GM21390 (cell line): ENCODE results near the gene RTN4R.

ENCODE experiments used
- ATAC-seq: cut with Tn5 transposase; IDR thresholded peaks from one replicate; pipeline ENCODE4 v1.9.1; 2021; ENCODE audit not compliant: unreplicated experiment

RTN4R gene

GRCh38 chr22:20218987-20219386 is 49.1 kb downstream of the RTN4R start:
- ATAC-seq = no peak

- ATAC-seq = no peak
Observed at GRCh38 chr22:20218326-20218872, 49.7 kb downstream of the RTN4R start.

GRCh38 chr22:20217563-20217962 is 50.6 kb downstream of the RTN4R start:
- no peak for ATAC-seq

GRCh38 chr22:20216863-20217499 is 51.1 kb downstream of the RTN4R start:
- no peak for ATAC-seq

- ATAC-seq = no peak
Observed at GRCh38 chr22:20215742-20216141, 52.4 kb downstream of the RTN4R start.

GRCh38 chr22:20214853-20215252 is 53.3 kb downstream of the RTN4R start:
- ATAC-seq = no peak

- no peak for ATAC-seq
Observed at GRCh38 chr22:20213833-20214708, 54.0 kb downstream of the RTN4R start.

GRCh38 chr22:20212754-20213699 is 55.1 kb downstream of the RTN4R start:
- no peak for ATAC-seq

- ATAC-seq = no peak
Observed at GRCh38 chr22:20211997-20212753, 55.9 kb downstream of the RTN4R start.

- ATAC-seq = no peak
Observed at GRCh38 chr22:20211409-20211996, 56.6 kb downstream of the RTN4R start.

- no peak for ATAC-seq
Observed at GRCh38 chr22:20210473-20211059, 57.6 kb downstream of the RTN4R start.

- no peak for ATAC-seq
Observed at GRCh38 chr22:20209761-20210250, 58.3 kb downstream of the RTN4R start.

- ATAC-seq = no peak
Observed at GRCh38 chr22:20208713-20209310, 59.3 kb downstream of the RTN4R start.

GRCh38 chr22:20207277-20208025 is 60.7 kb downstream of the RTN4R start:
- no peak for ATAC-seq

- ATAC-seq = no peak
Observed at GRCh38 chr22:20206709-20207215, 61.4 kb downstream of the RTN4R start.

- ATAC-seq = no peak
Observed at GRCh38 chr22:20205964-20206708, 62.0 kb downstream of the RTN4R start.

GRCh38 chr22:20205464-20205963 is 62.6 kb downstream of the RTN4R start:
- ATAC-seq = no peak
